GM23338 (cell line): ENCODE results near the gene CPHXL. TPM values are rescaled to one million over a fixed set of nuclear protein-coding genes. Genes with fewer than 3 reads are reported as not detected.

Experiments
- ATAC-seq: fragments of 200-7000 bp; cut with Tn5 transposase; 3 replicates; pipeline ENCODE4 v1.9.1; 2020
- DNase-seq: peaks from one replicate; pipeline ENCODE4 v3.0.0-alpha.2; 2015; ENCODE audit warnings: low spot score
- H2AFZ ChIP-seq: fragments of 200-600 bp; sonication (generic); 2 replicates; pipeline ENCODE4 v1.8.0; 2016; ENCODE audit warnings: antibody characterized with exemption, mild to moderate bottlenecking, moderate library complexity
- H3F3A ChIP-seq: fragments of 200-600 bp; sonication (generic); replicated peaks from 2 replicates; pipeline ENCODE4 v1.8.0; 2017; ENCODE audit warnings: antibody characterized with exemption, mixed run types, low read depth
- H3K27ac ChIP-seq: fragments of 200-600 bp; sonication (generic); 2 replicates; pipeline ENCODE4 v1.6.1; 2016; ENCODE audit warnings: low read depth
- H3K27me3 ChIP-seq: fragments of 200-600 bp; sonication (generic); 2 replicates; pipeline ENCODE4 v1.8.0; 2016; ENCODE audit warnings: mild to moderate bottlenecking, mixed run types, moderate library complexity; ENCODE audit not compliant: insufficient read depth
- H3K36me3 ChIP-seq: fragments of 200-600 bp; sonication (generic); 2 replicates; pipeline ENCODE4 v1.8.0; 2016; ENCODE audit warnings: mild to moderate bottlenecking; ENCODE audit not compliant: insufficient read depth
- H3K4me1 ChIP-seq: fragments of 200-600 bp; sonication (generic); 2 replicates; pipeline ENCODE4 v1.8.0; 2016; ENCODE audit warnings: mild to moderate bottlenecking, moderate library complexity; ENCODE audit not compliant: insufficient read depth
- H3K4me2 ChIP-seq: fragments of 200-600 bp; sonication (generic); 2 replicates; pipeline ENCODE4 v1.7.1; 2017; ENCODE audit warnings: mixed run types
- H3K4me3 ChIP-seq: fragments of 200-600 bp; sonication (generic); 2 replicates; pipeline ENCODE4 v1.6.1; 2016; ENCODE audit warnings: mixed run types
- H3K79me2 ChIP-seq: fragments of 200-600 bp; sonication (generic); replicated peaks from 2 replicates; pipeline ENCODE4 v1.8.0; 2017; ENCODE audit warnings: mild to moderate bottlenecking; ENCODE audit not compliant: insufficient read depth
- H3K9me2 ChIP-seq: fragments of 200-600 bp; sonication (generic); 2 replicates; pipeline ENCODE4 v1.8.0; 2017; ENCODE audit not compliant: insufficient read depth
- H4K20me1 ChIP-seq: fragments of 200-600 bp; sonication (generic); replicated peaks from 2 replicates; pipeline ENCODE4 v1.8.0; 2017; ENCODE audit warnings: mild to moderate bottlenecking; ENCODE audit not compliant: insufficient read depth
- H3K27ac Mint-ChIP-seq: 2 replicates; pipeline ENCODE4 v1.8.0; 2020; ENCODE audit warnings: inconsistent platforms, mild to moderate bottlenecking, moderate library complexity, mixed read lengths
- H3K27me3 Mint-ChIP-seq: 3 replicates; pipeline ENCODE4 v1.8.0; 2022; ENCODE audit warnings: low read depth, mild to moderate bottlenecking, moderate library complexity, mixed read lengths, inconsistent platforms; ENCODE audit not compliant: insufficient read depth, poor library complexity
- H3K36me3 Mint-ChIP-seq: 3 replicates; pipeline ENCODE4 v1.8.0; 2021; ENCODE audit warnings: low read depth, mild to moderate bottlenecking, inconsistent platforms, moderate library complexity, mixed read lengths
- H3K4me1 Mint-ChIP-seq: 3 replicates; pipeline ENCODE4 v1.8.0; 2020; ENCODE audit warnings: mild to moderate bottlenecking, inconsistent platforms, mixed read lengths
- H3K4me3 Mint-ChIP-seq: 3 replicates; pipeline ENCODE4 v1.8.0; 2021; ENCODE audit warnings: moderate library complexity, mild to moderate bottlenecking, inconsistent platforms, mixed read lengths
- H3K9me3 Mint-ChIP-seq: 3 replicates; pipeline ENCODE4 v1.8.0; 2020; ENCODE audit warnings: moderate library complexity, mild to moderate bottlenecking, inconsistent platforms, mixed read lengths
- CREB1 ChIP-seq: fragments of 250-450 bp; sonication (Bioruptor Pico); IDR thresholded peaks from 2 replicates; pipeline ENCODE4 v1.5.0; 2020; ENCODE audit warnings: low read depth, mild to moderate bottlenecking, moderate library complexity
- CTCF ChIP-seq, 2 experiments: fragments of 200-600 bp in 1 of 2; sonication (generic) in 1 of 2; conservative IDR thresholded peaks; 2 replicates each; pipeline versions ENCODE4 v1.5.1 to v1.6.1; 2016 to 2017; ENCODE audit warnings: antibody characterized with exemption in 2 of 2, low read depth in 2 of 2, mild to moderate bottlenecking in 2 of 2, moderate library complexity in 1 of 2
- EZH2 ChIP-seq: fragments of 200-600 bp; sonication (generic); IDR thresholded peaks from one replicate; pipeline ENCODE4 v1.8.0; 2017; ENCODE audit warnings: antibody characterized with exemption, mild to moderate bottlenecking, low read depth; ENCODE audit not compliant: unreplicated experiment
- EZH2phosphoT487 ChIP-seq: fragments of 200-600 bp; sonication (generic); IDR thresholded peaks from one replicate; pipeline ENCODE4 v1.8.1; 2018; ENCODE audit warnings: antibody characterized with exemption; ENCODE audit not compliant: unreplicated experiment
- JUNB ChIP-seq: IDR thresholded peaks from one replicate; pipeline ENCODE4 v1.6.1; 2016; ENCODE audit warnings: antibody characterized with exemption; ENCODE audit not compliant: unreplicated experiment
- NANOG ChIP-seq: IDR thresholded peaks from 2 replicates; pipeline ENCODE4 v1.6.1; 2016; ENCODE audit warnings: antibody characterized with exemption, borderline replicate concordance
- POLR2AphosphoS5 ChIP-seq: IDR thresholded peaks from 2 replicates; pipeline ENCODE4 v1.6.1; 2016; ENCODE audit warnings: antibody characterized with exemption, low read depth
- REST ChIP-seq: IDR thresholded peaks from one replicate; pipeline ENCODE4 v1.6.1; 2018; ENCODE audit warnings: antibody characterized with exemption; ENCODE audit not compliant: unreplicated experiment
- STAT1 ChIP-seq: IDR thresholded peaks from one replicate; pipeline ENCODE4 v1.6.1; 2016; ENCODE audit warnings: antibody characterized with exemption; ENCODE audit not compliant: unreplicated experiment
- ZNF114 ChIP-seq: fragments of 250-450 bp; sonication (Bioruptor Pico); IDR thresholded peaks from 2 replicates; pipeline ENCODE4 v1.5.0; 2020; ENCODE audit warnings: mild to moderate bottlenecking, moderate library complexity
- ZNF331 ChIP-seq: fragments of 250-450 bp; sonication (Bioruptor Pico); IDR thresholded peaks from 2 replicates; pipeline ENCODE4 v1.5.0; 2020; ENCODE audit warnings: low read depth, mild to moderate bottlenecking, moderate library complexity
- polyA plus RNA-seq: library from polyadenylated mRNA; unstranded; fragments of >200 nt; fragmentation: Nextera tagmentation; extraction: Ambion mirVana; gene quantifications from 2 replicates; pipeline ENCODE4 v1.2.1, GENCODE V29; 2016
- total RNA-seq: library from RNA; depleted of rRNA; stranded (reverse); fragments of >200 nt; shearing (Covaris generic); gene quantifications from 2 replicates; pipeline ENCODE4 v1.2.3, GENCODE V29; 2014
- TF ChIP-seq, protein P1 (sequence below): IDR thresholded peaks from 2 replicates; pipeline ENCODE4 v1.6.1; 2016; ENCODE audit warnings: antibody characterized with exemption

Gene CPHXL
- total and polyA plus RNA-seq, 2 experiments from 2014 or later = not detected

DNA sequence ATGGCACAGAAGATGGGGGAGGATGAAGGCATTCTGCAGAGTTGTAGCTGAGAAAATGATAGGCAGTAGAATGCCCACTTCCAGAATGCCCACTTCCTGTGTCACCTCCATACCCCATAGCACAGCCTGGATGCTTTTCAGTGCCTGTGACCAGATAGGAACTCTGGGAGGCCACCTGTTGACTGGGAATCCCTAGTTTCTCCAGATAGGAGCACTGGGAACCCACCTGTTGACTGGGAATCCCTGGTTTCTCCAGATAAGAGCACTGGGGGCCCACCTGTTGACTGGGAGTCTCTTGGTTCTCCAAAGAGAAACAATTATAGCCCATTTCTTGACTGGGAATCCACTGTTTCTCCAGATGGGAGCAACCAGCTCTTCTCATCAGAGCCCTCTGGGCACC lies 11.6 kb downstream of the CPHXL start:
- Mint-ChIP-seq H3K36me3 (peaks cover 29% of the 10 kb centered on the region; the same call in 2 of the 3 replicates), H3K27me3 (no peaks in the 10 kb centered on the region), H3K27ac (no peak overlapping the region), H3K4me3 (no peak overlapping the region), H3K9me3 (peaks cover 93% of the 10 kb centered on the region), H3K4me1 (no peaks in the 10 kb centered on the region)
- Histone ChIP-seq H3K4me3 (no peak overlapping the region), H4K20me1 (no peaks in the 10 kb centered on the region), H3K4me2 (no peak overlapping the region), H3K36me3 (no peaks in the 10 kb centered on the region; the same call in 1 of the 2 replicates), H3K79me2 (no peaks in the 10 kb centered on the region), H3K9me2 (no peaks in the 10 kb centered on the region; the same call in 1 of the 2 replicates), H3K4me1 (no peaks in the 10 kb centered on the region), H3K27me3 (no peaks in the 10 kb centered on the region), H3F3A (no peaks in the 10 kb centered on the region), H2AFZ (no peak overlapping the region), H3K27ac (no peak overlapping the region)
- TF ChIP-seq, protein P1, sequence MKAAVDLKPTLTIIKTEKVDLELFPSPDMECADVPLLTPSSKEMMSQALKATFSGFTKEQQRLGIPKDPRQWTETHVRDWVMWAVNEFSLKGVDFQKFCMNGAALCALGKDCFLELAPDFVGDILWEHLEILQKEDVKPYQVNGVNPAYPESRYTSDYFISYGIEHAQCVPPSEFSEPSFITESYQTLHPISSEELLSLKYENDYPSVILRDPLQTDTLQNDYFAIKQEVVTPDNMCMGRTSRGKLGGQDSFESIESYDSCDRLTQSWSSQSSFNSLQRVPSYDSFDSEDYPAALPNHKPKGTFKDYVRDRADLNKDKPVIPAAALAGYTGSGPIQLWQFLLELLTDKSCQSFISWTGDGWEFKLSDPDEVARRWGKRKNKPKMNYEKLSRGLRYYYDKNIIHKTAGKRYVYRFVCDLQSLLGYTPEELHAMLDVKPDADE = no peak
- no peak for TF ChIP-seq EZH2
- no peak for TF ChIP-seq CREB1 (CRISPR knock-in tag)
- no peak for TF ChIP-seq STAT1
- TF ChIP-seq ZNF331 (CRISPR knock-in tag) = no peak
- no peak for TF ChIP-seq REST
- no peak for TF ChIP-seq NANOG
- no peak for TF ChIP-seq POLR2AphosphoS5
- no peak for TF ChIP-seq JUNB
- TF ChIP-seq EZH2phosphoT487 = no peak
- TF ChIP-seq CTCF (conservative IDR thresholded peaks at IDR 0.05; ENCODE audit: low read depth in 2 of 2) = no peak
- no peak for TF ChIP-seq ZNF114
- ATAC-seq (no peak), DNase-seq (no peak)
